IMR-90 (cell line): ENCODE measurements around the gene C16orf96. TPM values are rescaled to one million over a fixed set of nuclear protein-coding genes. Genes with fewer than 3 reads are reported as not detected.

Source experiments
- ATAC-seq: fragments of 200-7000 bp; cut with Tn5 transposase; 2 replicates; pipeline ENCODE4 v1.9.1; 2020; ENCODE audit warnings: low read depth, mild to moderate bottlenecking, moderate library complexity
- BruUV-seq: library from RNA; stranded (reverse); fragments of 400-500 nt; replicated peaks from 2 replicates; lab custom pipeline; 2021; lab: Mats Ljungman, UMichigan
- CTCF ChIA-PET: fragments of 300-600 bp; formaldehyde crosslinking; extraction: SDS; loops from one replicate; lab custom pipeline; 2021; ENCODE audit warnings: antibody characterized with exemption; lab: Yijun Ruan, JAX
- POLR2A ChIA-PET: fragments of 300-600 bp; sonication (Branson Sonifier 250); formaldehyde crosslinking; loops from one replicate; lab custom pipeline; 2022; ENCODE audit warnings: antibody characterized with exemption; ENCODE audit not compliant: unreplicated experiment; lab: Charles Lee
- DNase-seq: peaks from one replicate; pipeline ENCODE4 v3.0.0; 2013
- H2AFZ ChIP-seq: replicated peaks from 2 replicates; pipeline ENCODE3; 2013; ENCODE audit warnings: low read length, mild to moderate bottlenecking; ENCODE audit not compliant: poor library complexity
- H2AK5ac ChIP-seq: 2 replicates; pipeline ENCODE4 v1.6.1; 2013; ENCODE audit warnings: low read depth, low read length, inconsistent platforms
- H2AK9ac ChIP-seq: replicated peaks from 2 replicates; pipeline ENCODE3; 2013; ENCODE audit warnings: mild to moderate bottlenecking, low read depth, low read length, moderate library complexity; ENCODE audit not compliant: poor library complexity
- H2BK120ac ChIP-seq: 2 replicates; pipeline ENCODE4 v1.6.1; 2013; ENCODE audit warnings: low read depth, low read length, inconsistent platforms
- H2BK15ac ChIP-seq: 3 replicates; pipeline ENCODE4 v1.6.1; 2013; ENCODE audit warnings: low read depth, low read length, inconsistent platforms
- H2BK20ac ChIP-seq: 2 replicates; pipeline ENCODE4 v1.6.1; 2013; ENCODE audit warnings: low read depth, mild to moderate bottlenecking, inconsistent platforms, low read length, moderate library complexity
- H2BK5ac ChIP-seq: 2 replicates; pipeline ENCODE4 v1.6.1; 2013; ENCODE audit warnings: mild to moderate bottlenecking, low read depth, low read length, inconsistent platforms; ENCODE audit not compliant: poor library complexity, severe bottlenecking
- H3K14ac ChIP-seq: replicated peaks from 2 replicates; pipeline ENCODE4 v1.6.1; 2013; ENCODE audit warnings: low read depth, low read length, inconsistent platforms
- H3K18ac ChIP-seq: 2 replicates; pipeline ENCODE4 v1.6.1; 2013; ENCODE audit warnings: low read depth, low read length, control low read depth
- H3K23ac ChIP-seq: 2 replicates; pipeline ENCODE4 v1.6.1; 2013; ENCODE audit warnings: low read depth, low read length, inconsistent platforms
- H3K27ac ChIP-seq: 2 replicates; pipeline ENCODE4 v1.5.1; 2013; ENCODE audit warnings: mild to moderate bottlenecking, control low read depth, low read length; ENCODE audit not compliant: insufficient read depth
- H3K27me3 ChIP-seq: 2 replicates; pipeline ENCODE4 v1.6.1; 2013; ENCODE audit warnings: low read length; ENCODE audit not compliant: control insufficient read depth, insufficient read depth
- H3K36me3 ChIP-seq: 2 replicates; pipeline ENCODE4 v1.6.1; 2013; ENCODE audit warnings: low read length, mixed read lengths; ENCODE audit not compliant: control insufficient read depth, insufficient read depth
- H3K4ac ChIP-seq: 2 replicates; pipeline ENCODE4 v1.6.1; 2013; ENCODE audit warnings: low read depth, low read length, inconsistent platforms
- H3K4me1 ChIP-seq: 2 replicates; pipeline ENCODE4 v1.6.1; 2013; ENCODE audit warnings: low read length, mixed read lengths; ENCODE audit not compliant: control insufficient read depth, insufficient read depth
- H3K4me2 ChIP-seq: 2 replicates; pipeline ENCODE4 v1.6.1; 2013; ENCODE audit warnings: low read depth, mild to moderate bottlenecking, control low read depth, low read length, moderate library complexity
- H3K4me3 ChIP-seq: 2 replicates; pipeline ENCODE4 v1.5.1; 2013; ENCODE audit warnings: low read depth, mild to moderate bottlenecking, control low read depth, low read length, moderate library complexity; ENCODE audit not compliant: insufficient read depth
- H3K56ac ChIP-seq: 2 replicates; pipeline ENCODE4 v1.6.1; 2013; ENCODE audit warnings: low read length, inconsistent platforms; ENCODE audit not compliant: insufficient read depth; ENCODE audit errors: extremely low read depth
- H3K79me1 ChIP-seq, 2 experiments: 2 replicates each; pipeline ENCODE4 v1.6.1; 2013; ENCODE audit warnings: low read length in 2 of 2, inconsistent platforms in 1 of 2, low read depth in 1 of 2
- H3K9ac ChIP-seq: 2 replicates; pipeline ENCODE4 v1.6.1; 2013; ENCODE audit warnings: low read depth, low read length, control low read depth
- H3K9me1 ChIP-seq: 2 replicates; pipeline ENCODE4 v1.6.1; 2013; ENCODE audit warnings: low read length, inconsistent platforms; ENCODE audit not compliant: insufficient read depth
- H3K9me3 ChIP-seq: 2 replicates; pipeline ENCODE4 v1.6.1; 2013; ENCODE audit warnings: low read length; ENCODE audit not compliant: control insufficient read depth, insufficient read depth
- H4K20me1 ChIP-seq: 2 replicates; pipeline ENCODE4 v1.6.1; 2013; ENCODE audit warnings: low read length, inconsistent platforms; ENCODE audit not compliant: insufficient read depth
- H4K5ac ChIP-seq: 2 replicates; pipeline ENCODE4 v1.6.1; 2013; ENCODE audit warnings: mild to moderate bottlenecking, low read depth, low read length, control low read depth
- H4K8ac ChIP-seq, 2 experiments: 2 replicates each; pipeline ENCODE4 v1.6.1; 2013; ENCODE audit warnings: low read depth in 2 of 2, low read length in 2 of 2, control low read depth in 1 of 2, inconsistent platforms in 1 of 2
- H4K91ac ChIP-seq: 2 replicates; pipeline ENCODE4 v1.6.1; 2013; ENCODE audit warnings: low read depth, low read length, inconsistent platforms; ENCODE audit not compliant: insufficient read depth
- BHLHE40 ChIP-seq: fragments of 150-350 bp; IDR thresholded peaks from 2 replicates; pipeline ENCODE4 v1.6.1; 2016; ENCODE audit warnings: mild to moderate bottlenecking, low read depth, low read length
- CEBPB ChIP-seq: IDR thresholded peaks from 2 replicates; pipeline ENCODE4 v1.6.1; 2012; ENCODE audit warnings: low read depth, low read length, improper control_type of control experiment
- CHD1 ChIP-seq: IDR thresholded peaks from 2 replicates; pipeline ENCODE4 v1.6.1; 2012; ENCODE audit warnings: low read depth, low read length, improper control_type of control experiment
- CTCF ChIP-seq: conservative IDR thresholded peaks from 2 replicates; pipeline ENCODE4 v1.5.1; 2012; ENCODE audit warnings: mild to moderate bottlenecking, low read depth, low read length, improper control_type of control experiment
- FOS ChIP-seq: fragments of 150-350 bp; IDR thresholded peaks from 2 replicates; pipeline ENCODE4 v1.6.1; 2016; ENCODE audit warnings: low read depth, low read length
- NFE2L2 ChIP-seq: fragments of 150-350 bp; IDR thresholded peaks from 2 replicates; pipeline ENCODE4 v1.6.1; 2016; ENCODE audit warnings: low read depth, mild to moderate bottlenecking, low read length
- POLR2A ChIP-seq: IDR thresholded peaks from 2 replicates; pipeline ENCODE4 v1.6.1; 2012; ENCODE audit warnings: mild to moderate bottlenecking, low read depth, low read length
- RCOR1 ChIP-seq: IDR thresholded peaks from 2 replicates; pipeline ENCODE4 v1.6.1; 2012; ENCODE audit warnings: mild to moderate bottlenecking, low read length, improper control_type of control experiment; ENCODE audit not compliant: insufficient replicate concordance
- RFX5 ChIP-seq: IDR thresholded peaks from 2 replicates; pipeline ENCODE4 v1.8.0; 2012; ENCODE audit warnings: low read depth, mild to moderate bottlenecking, low read length, moderate library complexity
- WGBS, 2 experiments: methylation state at CpG; one replicate each; pipeline versions ENCODE4 v1.1.5 to v1.1.7; 2013; ENCODE audit warnings: missing lambda C conversion rate in 2 of 2; ENCODE audit not compliant: insufficient read length in 1 of 2; ENCODE audit errors: extremely low coverage in 2 of 2; 5-methylcytosine and 5-hydroxymethylcytosine counted together
- dilution Hi-C: fragments of 300-500 bp; cut with HindIII; formaldehyde crosslinking; loops from one replicate; pipeline ENCODE4 v1.14.3; 2018; ENCODE audit warnings: low sequenced_read_pairs; ENCODE audit not compliant: unreplicated experiment
- in situ Hi-C: fragments of 300-500 bp; cut with MboI; formaldehyde crosslinking; loops from 3 replicates; pipeline ENCODE4 v1.14.3; 2019; ENCODE audit warnings: low sequenced_read_pairs, inconsistent platforms, mixed read lengths
- intact Hi-C: fragments of 100-400 bp; cut with micrococcal nuclease; formaldehyde crosslinking; loops from 2 replicates; pipeline ENCODE4 v1.10.0; 2022
- polyA plus RNA-seq, 3 experiments: library from polyadenylated mRNA; depleted of rRNA; stranded (reverse); fragments of >200 nt; gene quantifications; 2 replicates each; pipeline ENCODE4 v1.2.3, GENCODE V29; 2012; ENCODE audit warnings: low replicate concordance in 1 of 3
- total RNA-seq: library from RNA; depleted of rRNA; stranded (reverse); fragments of >200 nt; gene quantifications from 2 replicates; pipeline ENCODE4 v1.2.3, GENCODE V29; 2012

C16orf96 gene
- total and polyA plus RNA-seq, 2 of the 4 experiments (the other 2 are of a cell fraction): not detected

DNA sequence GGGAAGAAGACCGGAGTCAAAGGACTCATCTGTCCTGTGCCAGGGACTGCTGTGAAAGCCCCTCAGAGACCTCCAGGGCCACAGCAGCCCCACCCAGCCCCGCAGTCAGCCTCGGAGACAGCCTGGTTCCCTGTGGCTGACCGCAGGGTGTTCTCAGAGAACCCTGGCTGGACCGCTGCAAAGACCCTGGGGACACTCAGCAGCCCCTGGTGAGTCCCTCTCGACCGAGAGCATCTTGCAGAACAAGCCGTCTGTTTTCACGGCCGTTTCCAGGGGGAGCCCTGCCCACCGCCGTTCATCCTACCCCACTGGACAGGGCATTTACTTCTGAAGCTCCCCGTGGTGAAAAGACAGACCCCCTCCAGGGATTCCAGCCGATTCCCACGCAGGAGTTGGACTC lies 48.3 kb downstream of the C16orf96 start:
- CTCF ChIA-PET: no interaction called here
- Histone ChIP-seq H3K18ac (no peak overlapping the region), H2BK5ac (no peak overlapping the region), H3K23ac (no peak overlapping the region), H3K9me1 (no peaks in the 10 kb centered on the region), H2BK20ac (no peak overlapping the region), H3K4me1 (no peaks in the 10 kb centered on the region), H4K20me1 (peaks cover 16% of the 10 kb centered on the region), H3K4ac (no peak overlapping the region), H4K91ac (no peak overlapping the region), H3K4me3 (no peak overlapping the region), H3K14ac (no peak overlapping the region), H3K27me3 (peaks cover 7% of the 10 kb centered on the region), H3K4me2 (no peak overlapping the region), H2AK5ac (no peak overlapping the region), H2AK9ac (no peak overlapping the region), H2AFZ (no peak overlapping the region), H3K79me1 (peaks cover 3 to 18% of the 10 kb centered on the region in 2 experiments; a peak in 2 of 4 replicates), H3K56ac (no peak overlapping the region), H3K27ac (no peak overlapping the region), H3K9ac (no peak overlapping the region), H2BK15ac (no peak overlapping the region), H4K8ac (no peak overlapping the region), H3K36me3 (peaks cover 21% of the 10 kb centered on the region; the same call in 1 of the 2 replicates), H2BK120ac (no peak overlapping the region), H4K5ac (no peak overlapping the region), H3K9me3 (no peaks in the 10 kb centered on the region)
- WGBS, 2 experiments: 69% methylated on average over 10 of the region's 15 CpGs; no CpG with 5 or more reads in 1 of the 2 experiments
- no TSS peak for BruUV-seq
- TF ChIP-seq CTCF: no peak
- TF ChIP-seq NFE2L2: no peak
- TF ChIP-seq BHLHE40: no peak
- no peak for TF ChIP-seq RFX5
- TF ChIP-seq CEBPB: no peak
- no peak for TF ChIP-seq FOS
- TF ChIP-seq CHD1: no peak
- no peak for TF ChIP-seq POLR2A
- TF ChIP-seq RCOR1: no peak
- in situ Hi-C loops: no loop called here
- POLR2A ChIA-PET: no interaction called here
- dilution Hi-C loops: no loop called here
- DNase-seq: no peak
- ATAC-seq: no peak
- intact Hi-C loops: no loop called here
